ENCODE results near the gene TSPEAR.

Gene TSPEAR

GRCh38 chr21:44524414-44525371 lies 186.7 kb downstream of the TSPEAR start:
- DNase-seq = no peak

GRCh38 chr21:44523567-44524413 lies 187.6 kb downstream of the TSPEAR start:
- DNase-seq = no peak

- no peak for DNase-seq
Measured at GRCh38 chr21:44522753-44523204, 188.6 kb downstream of the TSPEAR start.

- DNase-seq = no peak
Measured at GRCh38 chr21:44521928-44522752, 189.2 kb downstream of the TSPEAR start.

- DNase-seq = no peak
Measured at GRCh38 chr21:44521301-44521927, 190.0 kb downstream of the TSPEAR start.

- no peak for DNase-seq
Measured at GRCh38 chr21:44520326-44521300, 190.8 kb downstream of the TSPEAR start.

- DNase-seq = no peak
Measured at GRCh38 chr21:44519346-44520325, 191.7 kb downstream of the TSPEAR start.

GRCh38 chr21:44518686-44519085 lies 192.7 kb downstream of the TSPEAR start:
- no peak for DNase-seq

GRCh38 chr21:44517175-44517899 lies 194.0 kb downstream of the TSPEAR start:
- DNase-seq = no peak

GRCh38 chr21:44516828-44517174 lies 194.6 kb downstream of the TSPEAR start:
- DNase-seq = no peak

- no peak for DNase-seq
Measured at GRCh38 chr21:44516342-44516741, 195.0 kb downstream of the TSPEAR start.

GRCh38 chr21:44515359-44516165 lies 195.8 kb downstream of the TSPEAR start:
- DNase-seq = no peak

- no peak for DNase-seq
Measured at GRCh38 chr21:44514746-44515358, 196.5 kb downstream of the TSPEAR start.

- DNase-seq = no peak
Measured at GRCh38 chr21:44514218-44514520, 197.2 kb downstream of the TSPEAR start.

- DNase-seq = no peak
Measured at GRCh38 chr21:44513389-44514217, 197.8 kb downstream of the TSPEAR start.

GRCh38 chr21:44512496-44513388 lies 198.6 kb downstream of the TSPEAR start:
- no peak for DNase-seq

Measured in T-helper 9 cell (primary cell).